Measurements from ENCODE around the gene TSC22D3. TPM values are rescaled to one million over a fixed set of nuclear protein-coding genes. Genes with fewer than 3 reads are reported as not detected.

Gene TSC22D3
- total RNA-seq, 2 experiments from 2014 or later, result 29.3 to 35.6 TPM

- H3K27ac ChIP-seq (ENCODE audit: low read depth, low read length, poor library complexity, severe bottlenecking), result peak overlapping the region; percentile 85
- peak; percentile 24 for DNase-seq (ENCODE audit: low spot score)
- H3K9me2 ChIP-seq (ENCODE audit: insufficient read depth, low read length), result no peaks in the 10 kb centered on the region
- H3K9me3 ChIP-seq (ENCODE audit: low read length), result no peaks in the 10 kb centered on the region
- H3K4me3 ChIP-seq (ENCODE audit: low read depth, low read length, poor library complexity, severe bottlenecking), result peak overlapping the region; percentile 91
- intact Hi-C loops (cut with micrococcal nuclease; ENCODE audit: unreplicated experiment), result loop anchor here (5.0 kb wide), 2 partner anchors 59 to 254 kb away; no protein-coding TSS in a partner anchor
- H3K79me2 ChIP-seq (ENCODE audit: insufficient read depth, low read depth, low read length), result peaks cover 7% of the 10 kb centered on the region; the same call in 1 of the 2 replicates
- H2AFZ ChIP-seq (ENCODE audit: low read length), result no peak overlapping the region; the same call in 1 of the 2 replicates
- TF ChIP-seq EZH2phosphoT487 (IDR thresholded peaks at IDR 0.05; ENCODE audit: borderline replicate concordance, low read depth, low read length) (no peak), CTCF (conservative IDR thresholded peaks at IDR 0.05; ENCODE audit: low read length) (no peak)
- CTCF ChIA-PET (ENCODE audit: unreplicated experiment), result interaction anchor here (2.6 to 3.0 kb wide), 2 partner anchors 39 to 43 kb away, joined by 10 to 19 read pairs; no protein-coding TSS in a partner anchor
- peaks cover 54% of the 10 kb centered on the region for H3K4me1 ChIP-seq (ENCODE audit: insufficient read depth, low read length, poor library complexity, severe bottlenecking)
- H3K36me3 ChIP-seq (ENCODE audit: insufficient read depth, low read length), result peaks cover 26% of the 10 kb centered on the region
- H3K4me2 ChIP-seq (ENCODE audit: low read length), result peak overlapping the region; percentile 80
- POLR2A ChIA-PET, result interaction anchor here (0.6 to 9.1 kb wide), 10 partner anchors 9 to 266 kb away, joined by 3 to 121 read pairs (median 3); partner anchors contain the start of genes FRMPD3 and PRPS1
- no peaks in the 10 kb centered on the region for H4K20me1 ChIP-seq (ENCODE audit: insufficient read depth, low read length)
- BruUV-seq (replicated peaks), result no TSS peak
These were observed 59.4 kb downstream of the TSC22D3 start for GRCh38 chrX:107716118-107716684.

GRCh38 chrX:107715331-107716117 lies 60.1 kb downstream of the TSC22D3 start:
- CTCF ChIA-PET (ENCODE audit: unreplicated experiment), result interaction anchor here (2.6 to 3.0 kb wide), 2 partner anchors 39 to 42 kb away, joined by 10 to 19 read pairs; no protein-coding TSS in a partner anchor
- Histone ChIP-seq H3K4me1 (ENCODE audit: insufficient read depth, low read length, poor library complexity, severe bottlenecking) (peaks cover 54% of the 10 kb centered on the region), H2AFZ (ENCODE audit: low read length) (no peak overlapping the region; the same call in 1 of the 2 replicates), H4K20me1 (ENCODE audit: insufficient read depth, low read length) (no peaks in the 10 kb centered on the region), H3K9me3 (ENCODE audit: low read length) (no peaks in the 10 kb centered on the region), H3K79me2 (ENCODE audit: insufficient read depth, low read depth, low read length) (peaks cover 7% of the 10 kb centered on the region; the same call in 1 of the 2 replicates), H3K27ac (ENCODE audit: low read depth, low read length, poor library complexity, severe bottlenecking) (peak overlapping the region; percentile 85), H3K4me3 (ENCODE audit: low read depth, low read length, poor library complexity, severe bottlenecking) (peak overlapping the region; percentile 91), H3K4me2 (ENCODE audit: low read length) (peak overlapping the region; percentile 80), H3K36me3 (ENCODE audit: insufficient read depth, low read length) (peaks cover 26% of the 10 kb centered on the region), H3K9me2 (ENCODE audit: insufficient read depth, low read length) (no peaks in the 10 kb centered on the region)
- TF ChIP-seq CTCF (conservative IDR thresholded peaks at IDR 0.05; ENCODE audit: low read length) (no peak), EZH2phosphoT487 (IDR thresholded peaks at IDR 0.05; ENCODE audit: borderline replicate concordance, low read depth, low read length) (no peak)
- BruUV-seq (replicated peaks), result no TSS peak
- peak; percentile 31 for DNase-seq (ENCODE audit: low spot score)
- POLR2A ChIA-PET, result interaction anchor here (0.8 to 9.1 kb wide), 6 partner anchors 8 to 86 kb away, joined by 3 to 121 read pairs (median 4); partner anchors contain the start of gene PRPS1
- intact Hi-C loops (cut with micrococcal nuclease; ENCODE audit: unreplicated experiment), result loop anchor here (5.0 kb wide), 2 partner anchors 58 to 253 kb away; no protein-coding TSS in a partner anchor
